Gastrocnemius medialis (tissue), 4 donors: ENCODE data around the gene RPL23.

Source experiments
- CTCF ChIP-seq, 5 experiments: fragments of 450-650 bp in 3 of 5; fragments of 200-600 bp in 2 of 5; sonication (generic) in 2 of 5; IDR thresholded peaks in 4 of 5; conservative IDR thresholded peaks in 1 of 5; 1 replicate in 4 of 5; 2 replicates in 1 of 5; pipeline ENCODE4 v1.5.1; 2016 to 2019; ENCODE audit warnings: antibody characterized with exemption in 5 of 5, mild to moderate bottlenecking in 3 of 5, moderate library complexity in 3 of 5
- POLR2A ChIP-seq, 2 donors: fragments of 450-650 bp; IDR thresholded peaks; one replicate each; pipeline ENCODE4 v1.6.1; 2017; ENCODE audit warnings: antibody characterized with exemption in 2 of 2, mild to moderate bottlenecking in 2 of 2, moderate library complexity in 2 of 2

DNA sequence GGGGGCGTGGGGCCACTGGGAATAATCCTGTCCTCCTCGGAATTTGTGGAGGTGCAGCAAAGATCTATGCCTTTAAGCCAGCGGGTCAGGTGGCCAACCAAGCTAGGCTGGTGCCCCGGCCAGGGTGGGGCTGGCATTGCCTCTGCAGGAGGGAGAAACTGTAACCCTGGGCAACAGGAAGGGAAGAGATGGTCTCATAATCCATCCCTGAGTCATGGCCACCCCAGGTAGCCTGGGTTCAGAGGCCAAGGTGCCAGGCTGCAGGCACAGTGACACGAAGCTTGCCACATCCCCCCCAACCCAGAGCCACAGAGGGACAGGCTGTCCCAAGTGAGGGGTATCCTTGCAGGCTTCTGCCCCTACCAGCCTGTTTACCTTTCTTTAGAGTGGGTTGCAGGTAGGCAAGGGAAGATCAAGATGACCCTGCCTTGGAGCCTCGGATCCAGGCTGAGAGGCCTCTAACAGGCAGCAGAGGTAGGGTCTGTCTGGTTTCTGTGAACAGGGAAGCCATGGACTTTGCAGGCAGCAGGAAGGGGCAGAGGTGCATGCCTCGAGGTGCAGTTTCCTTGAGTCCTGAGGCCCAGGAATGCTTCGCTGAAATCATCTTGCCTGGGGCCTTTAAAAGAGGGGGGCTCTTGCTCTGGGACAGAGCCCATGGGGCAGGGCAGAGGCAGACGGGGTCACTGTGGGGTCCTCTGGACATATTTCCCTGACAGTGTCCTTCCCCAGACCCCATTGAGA, 20.3 kb upstream of the RPL23 start:
- no peak for TF ChIP-seq CTCF (IDR thresholded peaks at IDR 0.05 in 4 of 5, conservative IDR thresholded peaks at IDR 0.05 in 1 of 5)
- no peak for TF ChIP-seq POLR2A (IDR thresholded peaks at IDR 0.05)
